Left ventricle myocardium superior (tissue), 1 donor: ENCODE data around the gene LOXHD1. TPM values are rescaled to one million over a fixed set of nuclear protein-coding genes. Genes with fewer than 3 reads are reported as not detected.
A peak's percentile ranks its signal among the peaks of the same experiment; 100 is the strongest.

ENCODE experiments used
- ATAC-seq: fragments of 200-7000 bp; cut with Tn5 transposase; one replicate; pipeline ENCODE4 v1.9.1; 2020; ENCODE audit warnings: mild to moderate bottlenecking, moderate library complexity
- DNase-seq: peaks from one replicate; pipeline ENCODE4 v3.0.0-alpha.2; 2020
- intact Hi-C: fragments of 100-400 bp; cut with micrococcal nuclease; formaldehyde crosslinking; loops from one replicate; pipeline ENCODE4 v1.11.0; 2022
- total RNA-seq: library from RNA; stranded (reverse); fragmentation: NEBNext Ultra II Directional; extraction: Animal tissue kit (Norgen Biotek cat#: 25700); gene quantifications from one replicate; pipeline ENCODE4 v1.2.1, GENCODE V29; 2021
- donor health status: DM: no; HTN: yes; CAD: no; lungs with severe emphysema.

LOXHD1 gene
- total RNA-seq, 1 donor from 2014 or later = 0.74 TPM

- ATAC-seq (no peak), DNase-seq (no peak)
- intact Hi-C loops = no loop called here
Observed at GRCh38 chr18:46509530-46509929, 147.5 kb downstream of the LOXHD1 start.

DNA sequence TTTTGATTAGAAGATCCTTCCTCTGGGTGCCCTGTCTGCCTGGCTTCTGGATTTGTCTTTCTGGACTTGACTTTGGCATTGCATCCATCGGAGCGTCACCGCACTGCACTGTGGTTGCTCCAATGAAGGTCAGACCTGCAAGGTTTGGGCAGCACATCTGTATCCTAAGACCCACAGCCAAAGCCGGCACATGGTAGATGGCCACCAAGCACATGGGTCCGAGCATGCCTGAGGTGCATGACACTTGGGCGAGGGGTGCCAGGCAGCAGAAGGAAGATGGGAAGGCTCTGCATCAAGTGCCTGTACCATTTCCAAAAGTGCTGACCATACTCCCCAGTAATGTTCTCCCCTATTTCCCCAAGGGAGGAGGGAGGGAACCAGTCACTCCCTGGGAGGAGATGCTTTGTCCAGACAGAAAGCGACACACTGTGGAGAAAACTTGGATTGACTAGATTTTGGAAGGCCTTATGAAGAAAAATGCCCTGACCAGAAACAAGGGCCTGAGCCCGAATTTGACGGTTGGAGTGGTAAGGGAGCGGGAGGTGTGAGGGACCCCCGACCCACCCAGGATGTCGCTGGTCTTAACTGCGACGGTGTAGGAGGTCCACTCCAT, 149.9 kb downstream of the LOXHD1 start:
- ATAC-seq (no peak), DNase-seq (no peak)
- intact Hi-C loops = no loop called here

DNA sequence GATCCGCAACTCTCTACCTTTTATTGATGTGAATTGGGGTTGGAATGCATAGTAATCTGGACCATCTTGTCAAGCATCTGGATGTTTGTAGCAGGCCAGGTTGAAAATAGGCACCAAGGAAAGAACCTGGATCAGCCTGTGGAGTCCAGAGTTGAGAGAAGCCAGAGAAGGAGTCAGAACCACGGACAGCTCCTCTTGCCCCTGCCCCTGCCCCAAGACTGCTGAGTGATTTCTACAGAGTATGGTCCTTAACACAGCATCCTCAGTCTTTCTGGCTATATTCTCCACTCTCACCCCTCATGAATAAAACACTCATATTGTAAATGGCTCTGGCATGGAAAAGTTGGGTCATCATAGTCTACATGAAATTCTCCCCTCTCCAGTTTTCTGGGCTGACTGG, 154.6 kb downstream of the LOXHD1 start:
- DNase-seq (no peak), ATAC-seq (no peak)
- intact Hi-C loops = no loop called here

DNA sequence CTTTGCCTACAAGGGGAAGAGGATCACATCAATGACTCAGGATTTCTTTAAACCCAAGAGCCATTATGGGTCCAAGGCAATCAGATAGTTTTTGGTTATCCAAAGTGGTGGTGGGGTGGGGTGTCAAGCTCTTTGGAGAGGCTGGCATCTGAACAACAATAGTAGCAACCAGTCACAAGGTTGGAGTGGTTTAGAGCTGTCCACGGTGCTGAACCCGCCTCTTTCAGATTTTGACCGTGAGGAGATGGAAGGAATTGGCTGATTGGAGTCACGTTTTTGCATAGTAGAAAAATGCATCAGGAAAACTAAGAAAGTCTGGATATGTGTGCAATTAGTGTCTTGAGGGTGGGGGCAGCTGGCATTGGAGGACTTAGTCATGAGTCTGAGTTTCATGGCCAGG, 159.9 kb downstream of the LOXHD1 start:
- intact Hi-C loops = no loop called here
- DNase-seq (peak; percentile 52), ATAC-seq (no peak)

- intact Hi-C loops = loop anchor here (10.0 kb wide), 1 partner anchor 204 kb away; no protein-coding TSS in a partner anchor
- DNase-seq (no peak), ATAC-seq (peak; percentile 94)
Observed at GRCh38 chr18:46488471-46489213, 168.4 kb downstream of the LOXHD1 start.

DNA sequence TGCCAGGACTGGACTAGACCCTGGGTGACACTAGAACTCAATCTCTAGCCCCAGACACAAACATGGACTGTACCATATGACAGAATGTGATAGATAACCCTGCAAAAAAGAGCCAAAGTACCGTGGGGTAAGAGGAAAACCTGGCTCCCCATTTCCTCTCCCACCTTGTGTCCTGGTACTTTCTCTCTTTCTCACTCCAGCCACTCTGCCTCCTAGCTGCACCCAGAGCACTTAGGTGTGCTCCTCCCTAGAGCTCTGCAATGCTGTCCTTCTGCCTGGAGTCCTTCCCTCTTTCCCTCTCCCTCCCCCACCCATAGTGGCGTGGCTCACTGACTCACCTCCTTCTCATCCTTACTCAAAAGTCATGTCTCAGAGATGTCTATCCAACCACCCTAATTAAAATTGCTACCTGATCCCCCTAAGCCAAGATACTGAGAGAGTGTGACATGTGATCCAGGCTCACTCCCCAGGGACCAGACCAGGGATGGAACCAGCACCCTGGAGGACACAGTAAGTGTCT, 171.3 kb downstream of the LOXHD1 start:
- DNase-seq (no peak), ATAC-seq (no peak)
- intact Hi-C loops = loop anchor here (10.0 kb wide), 1 partner anchor 201 kb away; no protein-coding TSS in a partner anchor

- ATAC-seq (no peak), DNase-seq (no peak)
- intact Hi-C loops = loop anchor here (10.0 kb wide), 1 partner anchor 200 kb away; no protein-coding TSS in a partner anchor
Observed at GRCh38 chr18:46484971-46485370, 172.0 kb downstream of the LOXHD1 start.

- no peak for ATAC-seq
- intact Hi-C loops = loop anchor here (10.0 kb wide), 1 partner anchor 198 kb away; no protein-coding TSS in a partner anchor
Observed at GRCh38 chr18:46482831-46483230, 174.2 kb downstream of the LOXHD1 start.

DNA sequence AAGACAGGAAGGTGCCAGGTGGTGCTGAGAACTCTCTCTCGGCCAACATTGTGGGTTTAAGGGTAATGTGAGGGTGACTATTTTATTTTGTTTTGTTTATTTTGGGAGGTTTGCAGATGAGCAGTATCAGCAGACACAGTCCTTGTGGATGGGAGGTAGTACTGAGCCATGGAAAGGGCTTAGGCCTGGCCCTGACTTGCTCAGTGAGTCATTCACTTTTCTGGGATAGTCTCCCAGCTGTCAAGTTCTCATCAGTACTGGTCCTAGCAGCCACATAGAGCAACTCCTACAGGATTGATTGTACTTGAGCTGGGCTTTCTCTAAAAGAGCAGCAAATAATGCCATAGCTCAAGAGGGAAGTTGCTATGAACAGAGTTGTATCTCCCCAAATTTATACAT, 175.2 kb downstream of the LOXHD1 start:
- intact Hi-C loops = loop anchor here (10.0 kb wide), 1 partner anchor 197 kb away; no protein-coding TSS in a partner anchor
- ATAC-seq (peak; percentile 64), DNase-seq (no peak)

More at GRCh38 chr18:46482831-46483230, 174.2 kb downstream of the LOXHD1 start:
- no peak for DNase-seq

DNA sequence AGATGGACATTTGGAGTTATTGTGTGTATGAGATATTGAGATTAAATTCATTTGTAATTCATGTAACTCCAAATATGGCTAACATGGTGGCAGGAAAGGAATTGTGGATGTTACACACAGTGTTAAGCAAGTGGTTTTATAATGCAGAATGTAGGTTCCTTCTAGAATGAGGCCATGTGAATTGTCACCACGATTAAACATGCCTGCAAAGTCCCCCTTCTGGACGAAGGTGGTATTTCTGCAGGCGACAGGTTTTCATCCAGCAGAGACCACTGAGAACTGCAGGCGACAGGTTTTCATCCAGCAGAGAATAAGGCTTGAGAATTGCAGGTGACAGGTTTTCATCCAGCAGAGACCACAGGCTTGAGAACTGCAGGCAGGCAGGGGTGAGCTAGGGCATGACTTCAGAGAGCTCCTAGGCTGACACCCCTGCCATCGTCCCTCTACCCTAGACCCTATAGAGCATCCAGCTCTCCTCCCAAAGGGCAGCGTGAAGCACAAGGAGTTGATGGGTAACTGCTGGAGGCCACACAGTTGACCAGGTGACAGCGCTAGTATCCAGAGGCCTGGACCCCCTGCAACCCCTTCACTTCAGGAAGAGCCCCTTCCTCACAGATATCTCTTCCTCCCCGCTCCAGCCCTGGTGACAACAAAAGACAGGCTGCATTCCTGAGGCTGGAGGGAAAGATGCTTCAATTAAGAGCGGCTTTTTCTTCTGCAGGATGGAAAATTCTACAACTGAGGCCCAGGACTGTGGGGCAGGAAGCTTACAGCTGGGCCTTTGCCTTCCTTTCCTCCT, 175.8 kb downstream of the LOXHD1 start:
- DNase-seq = no peak
- ATAC-seq = peak; percentile 61
- intact Hi-C loops = loop anchor here (10.0 kb wide), 1 partner anchor 196 kb away; no protein-coding TSS in a partner anchor

DNA sequence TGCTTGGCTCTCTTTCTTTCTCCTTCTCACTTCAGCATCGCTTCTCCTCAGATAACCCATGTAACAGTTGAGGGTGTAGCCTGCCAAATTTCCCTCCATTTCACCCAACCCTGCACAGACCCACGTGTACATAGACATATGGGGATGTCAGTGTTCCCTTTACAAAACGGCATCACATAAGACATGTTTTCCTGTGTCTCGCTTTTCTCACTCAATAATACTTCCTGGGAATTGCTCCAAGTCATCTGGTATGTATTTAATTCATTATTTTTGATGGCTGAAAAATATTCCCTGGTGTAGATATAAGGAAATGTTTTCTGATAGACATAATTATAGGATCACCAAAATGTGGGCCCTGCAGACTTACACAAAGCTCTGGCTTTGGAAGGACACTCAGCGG, 176.8 kb downstream of the LOXHD1 start:
- DNase-seq = no peak
- ATAC-seq = no peak
- intact Hi-C loops = loop anchor here (10.0 kb wide), 1 partner anchor 195 kb away; no protein-coding TSS in a partner anchor

GRCh38 chr18:46478796-46479195, 178.2 kb downstream of the LOXHD1 start:
- intact Hi-C loops = no loop called here
- DNase-seq = no peak
- ATAC-seq = no peak

DNA sequence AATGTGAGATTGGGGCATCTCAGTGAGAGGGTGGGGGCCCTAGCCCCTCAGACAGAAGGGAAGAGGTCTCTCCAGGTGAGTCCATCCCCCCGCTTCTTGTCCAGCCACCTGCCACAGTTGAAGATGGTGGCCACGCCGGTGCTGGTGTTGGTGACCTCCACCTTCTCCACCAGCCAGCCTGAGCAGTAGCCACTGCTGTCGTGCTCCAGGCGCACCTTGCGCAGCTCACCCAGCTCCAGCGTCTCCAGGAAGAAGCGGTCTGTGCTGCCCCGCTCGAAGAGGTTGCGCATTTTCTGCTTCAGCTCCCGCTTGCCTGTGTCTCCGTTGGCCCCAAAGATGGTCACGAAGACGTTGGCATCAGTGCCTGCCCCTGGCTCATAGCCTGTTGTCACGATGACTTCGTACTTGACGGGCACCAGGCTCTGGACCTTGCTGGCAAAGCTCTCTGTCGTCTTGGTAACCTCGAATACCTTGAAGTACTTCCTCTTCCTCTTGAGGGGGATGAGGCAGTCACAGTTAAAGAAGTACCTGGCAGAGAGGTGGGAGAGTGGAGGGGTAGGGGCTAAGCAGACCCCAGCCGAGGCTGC, 179.5 kb downstream of the LOXHD1 start:
- no peak for ATAC-seq
- intact Hi-C loops = no loop called here
- DNase-seq = no peak

- ATAC-seq (no peak), DNase-seq (no peak)
- intact Hi-C loops = no loop called here
Observed at GRCh38 chr18:46475390-46475752, 181.6 kb downstream of the LOXHD1 start.

DNA sequence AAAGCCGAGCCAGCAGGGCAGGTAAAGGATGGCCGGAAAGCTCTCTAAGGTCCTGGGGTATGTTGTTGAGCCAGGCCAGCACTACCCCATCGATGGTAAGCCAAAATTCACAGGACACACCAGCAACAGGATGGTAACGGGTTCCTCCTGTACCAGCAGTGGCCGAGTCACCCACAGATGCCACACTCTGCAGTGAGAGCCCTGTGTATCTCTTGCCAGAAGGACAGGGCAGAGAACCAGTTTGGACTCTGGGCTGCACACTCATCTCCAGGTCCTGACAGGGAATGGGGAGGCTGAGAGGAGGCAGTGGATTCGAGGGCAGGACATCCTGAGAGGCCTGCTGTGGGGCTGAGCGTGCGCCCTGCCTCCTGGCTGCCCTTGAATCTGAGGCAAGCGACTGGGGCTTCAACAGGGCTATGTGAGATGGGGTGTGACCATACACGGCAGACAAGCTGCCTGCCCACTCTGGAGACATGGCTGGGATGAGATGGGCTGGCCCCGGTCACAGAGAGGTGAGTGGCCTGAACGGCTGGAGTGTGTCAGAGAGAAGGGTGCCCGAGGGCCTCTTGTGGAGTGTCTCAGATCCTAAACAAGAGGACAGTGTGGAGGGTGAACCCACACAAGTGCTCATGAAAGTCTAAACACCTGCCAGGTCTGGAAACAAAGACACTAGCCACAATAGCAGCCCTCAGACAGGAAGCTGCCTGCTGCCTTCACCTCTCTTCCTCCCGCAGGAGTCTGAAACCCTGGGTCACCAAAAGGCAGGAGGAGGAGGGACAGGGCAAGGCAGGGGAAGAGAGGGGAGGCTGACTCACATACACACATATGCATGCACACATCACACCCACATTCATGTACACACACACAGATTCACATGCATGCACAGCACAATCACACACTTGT, 182.3 kb downstream of the LOXHD1 start:
- no peak for DNase-seq
- intact Hi-C loops = no loop called here
- ATAC-seq = peak; percentile 55

- intact Hi-C loops = no loop called here
- no peak for ATAC-seq
- no peak for DNase-seq
Observed at GRCh38 chr18:46471809-46472498, 185.1 kb downstream of the LOXHD1 start.

DNA sequence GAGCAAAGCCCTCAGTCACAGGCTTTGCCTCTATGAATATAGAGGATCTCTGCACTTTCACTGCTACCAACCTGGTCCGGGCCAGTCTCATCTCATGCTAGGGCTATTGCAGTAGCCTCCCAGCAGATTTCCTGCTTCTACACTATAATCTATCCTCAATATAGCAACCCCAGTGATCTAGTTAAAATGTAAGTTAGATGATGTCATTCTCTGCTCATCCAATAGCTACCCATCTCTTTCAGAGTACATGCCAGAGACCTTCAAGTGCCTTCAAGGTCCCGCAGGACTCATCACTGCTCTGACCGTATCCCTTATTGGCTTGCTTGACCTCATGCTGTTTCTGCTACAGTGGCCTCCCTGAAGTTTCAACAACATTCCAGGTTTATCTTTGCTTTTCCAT, 186.3 kb downstream of the LOXHD1 start:
- DNase-seq = no peak
- intact Hi-C loops = no loop called here
- ATAC-seq = no peak
